ENCODE measurements around the gene NNT. TPM values are rescaled to one million over a fixed set of nuclear protein-coding genes. Genes with fewer than 3 reads are reported as not detected.

The NNT gene
- total RNA-seq, 1 experiment from 2014 or later: 71.6 TPM

DNA sequence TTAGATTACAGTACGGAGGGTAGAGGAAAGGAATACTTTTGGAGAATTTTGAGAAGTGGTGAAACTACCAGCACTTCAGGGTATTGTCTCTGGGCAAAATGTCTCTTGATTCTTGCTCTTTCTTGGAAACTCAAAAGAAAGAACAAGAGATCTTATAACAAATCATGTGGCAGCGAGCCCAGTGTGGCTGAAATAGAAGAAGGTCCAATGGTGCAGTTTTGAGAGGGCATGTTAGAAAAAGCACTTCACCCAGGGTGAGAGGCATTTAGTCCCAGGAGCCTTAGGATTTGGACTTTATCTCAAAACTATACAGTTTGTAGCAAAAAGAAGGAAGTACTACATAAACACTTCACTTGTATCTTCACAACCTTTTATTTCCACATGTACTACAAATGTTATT is 39.4 kb downstream of the NNT start:
- TF ChIP-seq, protein P1, sequence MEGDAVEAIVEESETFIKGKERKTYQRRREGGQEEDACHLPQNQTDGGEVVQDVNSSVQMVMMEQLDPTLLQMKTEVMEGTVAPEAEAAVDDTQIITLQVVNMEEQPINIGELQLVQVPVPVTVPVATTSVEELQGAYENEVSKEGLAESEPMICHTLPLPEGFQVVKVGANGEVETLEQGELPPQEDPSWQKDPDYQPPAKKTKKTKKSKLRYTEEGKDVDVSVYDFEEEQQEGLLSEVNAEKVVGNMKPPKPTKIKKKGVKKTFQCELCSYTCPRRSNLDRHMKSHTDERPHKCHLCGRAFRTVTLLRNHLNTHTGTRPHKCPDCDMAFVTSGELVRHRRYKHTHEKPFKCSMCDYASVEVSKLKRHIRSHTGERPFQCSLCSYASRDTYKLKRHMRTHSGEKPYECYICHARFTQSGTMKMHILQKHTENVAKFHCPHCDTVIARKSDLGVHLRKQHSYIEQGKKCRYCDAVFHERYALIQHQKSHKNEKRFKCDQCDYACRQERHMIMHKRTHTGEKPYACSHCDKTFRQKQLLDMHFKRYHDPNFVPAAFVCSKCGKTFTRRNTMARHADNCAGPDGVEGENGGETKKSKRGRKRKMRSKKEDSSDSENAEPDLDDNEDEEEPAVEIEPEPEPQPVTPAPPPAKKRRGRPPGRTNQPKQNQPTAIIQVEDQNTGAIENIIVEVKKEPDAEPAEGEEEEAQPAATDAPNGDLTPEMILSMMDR (conservative IDR thresholded peaks at IDR 0.05; ENCODE audit: low read depth, low read length): no peak
- TF ChIP-seq EZH2 (IDR thresholded peaks at IDR 0.05; ENCODE audit: borderline replicate concordance, low read depth, low read length, poor library complexity, severe bottlenecking): no peak
- no peak for DNase-seq (ENCODE audit: low spot score)
- BruUV-seq (replicated peaks): no TSS peak

DNA sequence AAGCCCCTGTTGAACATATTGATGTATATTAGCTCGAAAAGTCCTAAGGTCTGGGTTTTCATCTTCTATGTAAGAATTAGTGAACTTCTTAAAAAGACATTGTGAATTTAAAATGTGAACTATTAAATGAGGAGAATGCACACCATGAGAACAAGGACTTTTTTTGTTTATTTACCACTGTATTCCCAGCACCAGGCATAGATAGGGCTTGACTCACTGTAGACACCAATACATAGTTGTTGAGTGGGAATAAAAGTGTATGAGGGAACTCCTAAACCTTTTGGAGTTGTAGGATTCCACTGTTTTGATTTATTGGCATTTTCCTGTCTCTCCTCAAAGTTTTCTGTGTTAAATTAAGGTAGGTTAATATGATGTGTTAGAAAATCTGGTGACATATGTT is 40.3 kb downstream of the NNT start:
- no peak for DNase-seq (ENCODE audit: low spot score)
- no peak for TF ChIP-seq EZH2 (IDR thresholded peaks at IDR 0.05; ENCODE audit: borderline replicate concordance, low read depth, low read length, poor library complexity, severe bottlenecking)
- TF ChIP-seq, protein P1 (conservative IDR thresholded peaks at IDR 0.05; ENCODE audit: low read depth, low read length): no peak
- no peaks in the 10 kb centered on the region for H3K4me1 ChIP-seq (ENCODE audit: insufficient read depth, low read length, poor library complexity, severe bottlenecking)
- peaks cover 13% of the 10 kb centered on the region for H3K36me3 ChIP-seq (ENCODE audit: insufficient read depth, low read length, poor library complexity, severe bottlenecking)
- no peaks in the 10 kb centered on the region for H3K27me3 ChIP-seq (replicated peaks; ENCODE audit: insufficient read depth, low read depth, low read length, poor library complexity)
- ChIA-PET POLR2A (ENCODE audit: low non-redundant PET) (no interaction called here), CTCF (interaction anchor here (1.4 kb wide), 1 partner anchor 12 kb away, joined by 3 read pairs; no protein-coding TSS in a partner anchor)
- no peak overlapping the region for H3K4me3 ChIP-seq (ENCODE audit: low read depth, low read length, poor library complexity, severe bottlenecking)
- BruUV-seq (replicated peaks): no TSS peak
- H3K9me3 ChIP-seq (ENCODE audit: low read depth, low read length, poor library complexity, severe bottlenecking): no peaks in the 10 kb centered on the region
- no peak overlapping the region for H3K27ac ChIP-seq (ENCODE audit: low read depth, low read length, poor library complexity, severe bottlenecking)
- intact Hi-C loops (cut with micrococcal nuclease; ENCODE audit: unreplicated experiment): no loop called here

More for the DNA sequence above, 39.4 kb downstream of the NNT start:
- no peak overlapping the region for H3K4me3 ChIP-seq (ENCODE audit: low read depth, low read length, poor library complexity, severe bottlenecking)
- H3K36me3 ChIP-seq (ENCODE audit: insufficient read depth, low read length, poor library complexity, severe bottlenecking): peaks cover 13% of the 10 kb centered on the region
- H3K27me3 ChIP-seq (replicated peaks; ENCODE audit: insufficient read depth, low read depth, low read length, poor library complexity): no peaks in the 10 kb centered on the region
- no peaks in the 10 kb centered on the region for H3K9me3 ChIP-seq (ENCODE audit: low read depth, low read length, poor library complexity, severe bottlenecking)
- POLR2A ChIA-PET (ENCODE audit: low non-redundant PET): no interaction called here
- intact Hi-C loops (cut with micrococcal nuclease; ENCODE audit: unreplicated experiment): no loop called here
- CTCF ChIA-PET: interaction anchor here (1.4 kb wide), 1 partner anchor 11 kb away, joined by 3 read pairs; no protein-coding TSS in a partner anchor
- no peaks in the 10 kb centered on the region for H3K4me1 ChIP-seq (ENCODE audit: insufficient read depth, low read length, poor library complexity, severe bottlenecking)
- no peak overlapping the region for H3K27ac ChIP-seq (ENCODE audit: low read depth, low read length, poor library complexity, severe bottlenecking)

DNA sequence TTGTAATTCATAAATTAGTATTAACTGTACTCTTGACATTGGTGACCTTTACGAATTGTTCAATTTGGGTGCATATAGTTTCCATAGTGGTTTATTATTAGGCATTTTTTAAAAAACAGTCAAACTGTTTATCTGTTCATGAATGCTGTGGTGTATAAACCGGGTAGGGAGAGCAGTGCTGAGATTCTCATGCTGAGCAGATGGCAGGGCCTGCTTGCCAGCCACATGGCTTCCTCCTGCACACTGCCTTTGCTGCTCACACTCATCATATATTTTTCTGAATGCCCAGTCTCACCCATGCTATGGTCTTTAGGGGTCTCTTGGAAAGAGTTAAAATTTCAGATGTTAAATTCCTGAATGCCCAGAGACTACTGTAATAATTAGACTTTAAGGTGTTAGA is 40.8 kb downstream of the NNT start:
- intact Hi-C loops (cut with micrococcal nuclease; ENCODE audit: unreplicated experiment): no loop called here
- no TSS peak for BruUV-seq (replicated peaks)
- CTCF ChIA-PET: no interaction called here

More for the DNA sequence above, 40.8 kb downstream of the NNT start:
- no peaks in the 10 kb centered on the region for H3K4me1 ChIP-seq (ENCODE audit: insufficient read depth, low read length, poor library complexity, severe bottlenecking)
- no peak for DNase-seq (ENCODE audit: low spot score)
- POLR2A ChIA-PET (ENCODE audit: low non-redundant PET): no interaction called here
- TF ChIP-seq, protein P1 (conservative IDR thresholded peaks at IDR 0.05; ENCODE audit: low read depth, low read length): no peak
- no peak for TF ChIP-seq EZH2 (IDR thresholded peaks at IDR 0.05; ENCODE audit: borderline replicate concordance, low read depth, low read length, poor library complexity, severe bottlenecking)
- no peak overlapping the region for H3K27ac ChIP-seq (ENCODE audit: low read depth, low read length, poor library complexity, severe bottlenecking)
- H3K36me3 ChIP-seq (ENCODE audit: insufficient read depth, low read length, poor library complexity, severe bottlenecking): peaks cover 13% of the 10 kb centered on the region
- no peak overlapping the region for H3K4me3 ChIP-seq (ENCODE audit: low read depth, low read length, poor library complexity, severe bottlenecking)
- no peaks in the 10 kb centered on the region for H3K9me3 ChIP-seq (ENCODE audit: low read depth, low read length, poor library complexity, severe bottlenecking)
- no peaks in the 10 kb centered on the region for H3K27me3 ChIP-seq (replicated peaks; ENCODE audit: insufficient read depth, low read depth, low read length, poor library complexity)

Measured in A673 (cell line).